ENCODE data around the gene DCST1. TPM values are rescaled to one million over a fixed set of nuclear protein-coding genes. Genes with fewer than 3 reads are reported as not detected.

Gene DCST1
- total and polyA plus RNA-seq, 4 donors, result not detected

- no peak overlapping the region for H3K9ac ChIP-seq (ENCODE audit: low read depth in 1 of 2, low read length in 2 of 2)
- H3K4me3 ChIP-seq (ENCODE audit: low read depth in 1 of 3, low read length in 3 of 3), result no peak overlapping the region
- 94% methylated on average over 8 of the region's 8 CpGs for WGBS
- no peak overlapping the region for H3K27ac ChIP-seq (ENCODE audit: low read depth in 1 of 2, low read length in 2 of 2)
- TF ChIP-seq HNF4A (conservative IDR thresholded peaks at IDR 0.05) (no peak), CTCF (IDR thresholded peaks at IDR 0.05; ENCODE audit: low read depth, low read length, missing input control) (no peak), YY1 (IDR thresholded peaks at IDR 0.05) (no peak), MAX (IDR thresholded peaks at IDR 0.05) (no peak), REST (IDR thresholded peaks at IDR 0.05) (no peak), ZBTB33 (IDR thresholded peaks at IDR 0.05) (no peak), SP1 (IDR thresholded peaks at IDR 0.05) (no peak), TAF1 (conservative IDR thresholded peaks at IDR 0.05) (no peak), GABPA (IDR thresholded peaks at IDR 0.05 in 1 of 2, conservative IDR thresholded peaks at IDR 0.05 in 1 of 2) (no peak)
- peaks cover 0 to 16% (median 11%) of the 10 kb centered on the region in 4 donors for H3K36me3 ChIP-seq (ENCODE audit: control insufficient read depth in 4 of 4, insufficient read depth in 3 of 4, low read depth in 1 of 4, low read length in 3 of 4)
- no peak for DNase-seq (ENCODE audit: low spot score)
- peaks cover 7 to 36% (median 30%) of the 10 kb centered on the region in 4 donors for H3K4me1 ChIP-seq (ENCODE audit: control insufficient read depth in 4 of 4, insufficient read depth in 4 of 4, low read length in 3 of 4)
- no peaks in the 10 kb centered on the region for H3K9me3 ChIP-seq (ENCODE audit: control insufficient read depth in 4 of 4, low read length in 3 of 4)
- no peaks in the 10 kb centered on the region for H3K27me3 ChIP-seq (ENCODE audit: control insufficient read depth in 4 of 4, insufficient read depth in 4 of 4, low read length in 3 of 4)
Observed at GRCh38 chr1:155060736-155061135, 27.1 kb downstream of the DCST1 start.

GRCh38 chr1:155061381-155062150 is 27.9 kb downstream of the DCST1 start:
- no peak overlapping the region for H3K9ac ChIP-seq (ENCODE audit: low read depth in 1 of 2, low read length in 2 of 2)
- H3K4me1 ChIP-seq (ENCODE audit: control insufficient read depth in 4 of 4, insufficient read depth in 4 of 4, low read length in 3 of 4), result peaks cover 7 to 36% (median 30%) of the 10 kb centered on the region in 4 donors
- WGBS, result 32% methylated on average over 21 of the region's 21 CpGs
- peak; percentile 98 for DNase-seq (ENCODE audit: low spot score)
- H3K4me3 ChIP-seq (ENCODE audit: low read depth in 1 of 3, low read length in 3 of 3), result no peak overlapping the region
- peaks cover 0 to 13% (median 9%) of the 10 kb centered on the region in 4 donors for H3K36me3 ChIP-seq (ENCODE audit: control insufficient read depth in 4 of 4, insufficient read depth in 3 of 4, low read depth in 1 of 4, low read length in 3 of 4)
- no peaks in the 10 kb centered on the region for H3K9me3 ChIP-seq (ENCODE audit: control insufficient read depth in 4 of 4, low read length in 3 of 4)
- H3K27ac ChIP-seq (ENCODE audit: low read depth in 1 of 2, low read length in 2 of 2), result no peak overlapping the region
- no peaks in the 10 kb centered on the region for H3K27me3 ChIP-seq (ENCODE audit: control insufficient read depth in 4 of 4, insufficient read depth in 4 of 4, low read length in 3 of 4)
- TF ChIP-seq SP1 (IDR thresholded peaks at IDR 0.05), result no peak
- TF ChIP-seq CTCF (IDR thresholded peaks at IDR 0.05; ENCODE audit: low read depth, low read length, missing input control), result peak; percentile 99
- peak; percentile 97 to 98 for TF ChIP-seq RAD21 (IDR thresholded peaks at IDR 0.05)
- peak in 1 of 2 donors; percentile 15 for TF ChIP-seq HNF4A (conservative IDR thresholded peaks at IDR 0.05)

Data from liver (tissue), 9 donors.